HepG2 (cell line): ENCODE measurements around the gene WDR43. TPM values are rescaled to one million over a fixed set of nuclear protein-coding genes. Genes with fewer than 3 reads are reported as not detected.
A peak's percentile ranks its signal among the peaks of the same experiment; 100 is the strongest.

Experiments used
- AHR ChIP-seq: IDR thresholded peaks from 2 replicates; pipeline ENCODE4 v1.6.1; 2018; ENCODE audit warnings: missing genetic modification reagents, missing compliant biosample characterization
- AKAP8 ChIP-seq: sonication (generic); formaldehyde crosslinking; IDR thresholded peaks from 2 replicates; pipeline ENCODE4 v1.5.1; 2020; ENCODE audit warnings: mild to moderate bottlenecking, missing genetic modification reagents
- ATF1 ChIP-seq: IDR thresholded peaks from 2 replicates; pipeline ENCODE4 v1.6.1; 2016; ENCODE audit warnings: mild to moderate bottlenecking, control low read depth
- BCL6 ChIP-seq: IDR thresholded peaks from 2 replicates; pipeline ENCODE4 v1.6.1; 2016; ENCODE audit warnings: missing genetic modification reagents, missing compliant biosample characterization
- EHMT2 ChIP-seq: fragments of 200-600 bp; sonication (generic); IDR thresholded peaks from 2 replicates; pipeline ENCODE4 v1.7.0; 2017; ENCODE audit warnings: antibody characterized with exemption, low read depth, low read length, borderline replicate concordance
- FLYWCH1 ChIP-seq: sonication (generic); formaldehyde crosslinking; IDR thresholded peaks from 2 replicates; pipeline ENCODE4 v1.8.1; 2023; ENCODE audit warnings: mild to moderate bottlenecking, missing genetic modification reagents
- FOXO4 ChIP-seq: sonication (generic); formaldehyde crosslinking; conservative IDR thresholded peaks from 2 replicates; pipeline ENCODE4 v1.8.1; 2023; ENCODE audit warnings: missing genetic modification reagents
- GATAD1 ChIP-seq: IDR thresholded peaks from 2 replicates; pipeline ENCODE4 v1.6.1; 2016; ENCODE audit warnings: missing genetic modification reagents, missing compliant biosample characterization
- GFI1 ChIP-seq: sonication (generic); formaldehyde crosslinking; IDR thresholded peaks from 2 replicates; pipeline ENCODE4 v1.5.0; 2020; ENCODE audit warnings: missing genetic modification reagents, mild to moderate bottlenecking, borderline replicate concordance
- GLI4 ChIP-seq: sonication (generic); formaldehyde crosslinking; IDR thresholded peaks from 2 replicates; pipeline ENCODE4 v1.5.1; 2020; ENCODE audit warnings: missing genetic modification reagents, mild to moderate bottlenecking, moderate library complexity, borderline replicate concordance
- JUN ChIP-seq: sonication (generic); formaldehyde crosslinking; IDR thresholded peaks from 2 replicates; pipeline ENCODE4 v1.4.0; 2020; ENCODE audit warnings: mild to moderate bottlenecking, missing genetic modification reagents
- NCOA2 ChIP-seq: sonication (generic); formaldehyde crosslinking; IDR thresholded peaks from 2 replicates; pipeline ENCODE4 v1.8.0; 2022; ENCODE audit warnings: inconsistent platforms
- PHF21A ChIP-seq: sonication (generic); formaldehyde crosslinking; IDR thresholded peaks from 2 replicates; pipeline ENCODE4 v1.5.0; 2020; ENCODE audit warnings: mild to moderate bottlenecking, missing genetic modification reagents
- SALL1 ChIP-seq: sonication (generic); formaldehyde crosslinking; IDR thresholded peaks from 2 replicates; pipeline ENCODE4 v1.8.0; 2022; ENCODE audit warnings: mild to moderate bottlenecking, missing genetic modification reagents
- SMYD3 ChIP-seq: sonication (generic); formaldehyde crosslinking; IDR thresholded peaks from 2 replicates; pipeline ENCODE4 v1.8.1; 2023; ENCODE audit warnings: mild to moderate bottlenecking, missing genetic modification reagents
- TRIM24 ChIP-seq: sonication (generic); formaldehyde crosslinking; IDR thresholded peaks from 2 replicates; pipeline ENCODE4 v1.8.0; 2022; ENCODE audit warnings: mild to moderate bottlenecking, missing genetic modification reagents
- ZBTB39 ChIP-seq: sonication (generic); formaldehyde crosslinking; IDR thresholded peaks from 2 replicates; pipeline ENCODE4 v1.5.0; 2020; ENCODE audit warnings: missing genetic modification reagents
- ZC3H13 ChIP-seq: sonication (generic); formaldehyde crosslinking; IDR thresholded peaks from 2 replicates; pipeline ENCODE4 v1.8.1; 2023; ENCODE audit warnings: mild to moderate bottlenecking, missing genetic modification reagents, moderate library complexity
- ZNF292 ChIP-seq: sonication (generic); formaldehyde crosslinking; IDR thresholded peaks from 2 replicates; pipeline ENCODE4 v1.8.1; 2022; ENCODE audit warnings: mild to moderate bottlenecking, low read depth, missing genetic modification reagents, borderline replicate concordance
- ZNF34 ChIP-seq: sonication (generic); formaldehyde crosslinking; IDR thresholded peaks from 2 replicates; pipeline ENCODE4 v1.4.0; 2020; ENCODE audit warnings: mild to moderate bottlenecking, missing genetic modification reagents, borderline replicate concordance
- ZNF414 ChIP-seq: sonication (generic); formaldehyde crosslinking; IDR thresholded peaks from 2 replicates; pipeline ENCODE4 v1.5.0; 2020; ENCODE audit warnings: missing genetic modification reagents
- ZNF44 ChIP-seq: sonication (generic); formaldehyde crosslinking; IDR thresholded peaks from 2 replicates; pipeline ENCODE4 v1.5.1; 2020; ENCODE audit warnings: mild to moderate bottlenecking, missing genetic modification reagents
- ZNF639 ChIP-seq: conservative IDR thresholded peaks from 2 replicates; pipeline ENCODE4 v1.6.1; 2018; ENCODE audit warnings: missing genetic modification reagents
- polyA plus RNA-seq, 8 experiments: library from polyadenylated mRNA; depleted of rRNA in 3 of 8; stranded (reverse) in 7 of 8; unstranded in 1 of 8; fragments of >200 nt; fragmentation: Illumina TruSeq in 4 of 8; extraction: Trizol in 4 of 8; gene quantifications; 2 replicates each; pipeline versions ENCODE4 v1.2.1 to v1.2.3, GENCODE V29; 2011 to 2016; ENCODE audit warnings: low read depth in 4 of 8, missing spikeins in 1 of 8, mixed read lengths in 1 of 8; ENCODE audit not compliant: insufficient read depth in 1 of 8
- total RNA-seq, 5 experiments: library from RNA; depleted of rRNA; stranded (reverse); fragments of >200 nt; fragmentation: Illumina TruSeq; extraction: Trizol; gene quantifications; 2 replicates each; pipeline ENCODE4 v1.2.3, GENCODE V29; 2016; ENCODE audit warnings: low read depth in 1 of 5

The WDR43 gene
- total and polyA plus RNA-seq, 2 of the 13 experiments (the other 11 are each of a cell fraction or from before 2014, with no cell fraction given), result 121 to 167 TPM

GRCh38 chr2:28951910-28952835 lies 57.7 kb downstream of the WDR43 start (continued):
- peak; percentile 55; the same call in 1 of the 2 replicates for TF ChIP-seq ZNF639 (CRISPR knock-in tag)
- TF ChIP-seq AHR, result no peak
- TF ChIP-seq SMYD3 (CRISPR knock-in tag), result no peak
- TF ChIP-seq GFI1 (CRISPR knock-in tag), result peak; percentile 50; the same call in 1 of the 2 replicates
- peak; percentile 69; the same call in 1 of the 2 replicates for TF ChIP-seq EHMT2
- TF ChIP-seq JUN (CRISPR knock-in tag), result 0 out of 2 replicates have a peak, but pooled peaks have one; percentile 43
- 0 out of 2 replicates have a peak, but pooled peaks have one; percentile 29 for TF ChIP-seq GATAD1 (CRISPR knock-in tag)
- no peak for TF ChIP-seq ZNF44 (CRISPR knock-in tag)
- peak; percentile 47; the same call in 1 of the 2 replicates for TF ChIP-seq PHF21A (CRISPR knock-in tag)
- TF ChIP-seq ZNF292, result peak; percentile 63; the same call in 1 of the 2 replicates
- no peak for TF ChIP-seq GLI4 (CRISPR knock-in tag)
- TF ChIP-seq TRIM24 (CRISPR knock-in tag), result peak; percentile 92
- TF ChIP-seq ATF1 (CRISPR knock-in tag), result no peak
- 0 out of 2 replicates have a peak, but pooled peaks have one; percentile 36 for TF ChIP-seq NCOA2 (CRISPR knock-in tag)
- no peak for TF ChIP-seq AKAP8 (CRISPR knock-in tag)
- no peak for TF ChIP-seq ZC3H13 (CRISPR knock-in tag)
- TF ChIP-seq BCL6 (CRISPR knock-in tag), result peak; percentile 64
- 0 out of 2 replicates have a peak, but pooled peaks have one; percentile 67 for TF ChIP-seq ZNF34 (CRISPR knock-in tag)
- peak; percentile 75 for TF ChIP-seq SALL1
- TF ChIP-seq FLYWCH1 (CRISPR knock-in tag), result no peak
- TF ChIP-seq ZNF414, result 0 out of 2 replicates have a peak, but pooled peaks have one; percentile 54
- TF ChIP-seq FOXO4 (CRISPR knock-in tag), result 0 out of 2 replicates have a peak, but pooled peaks have one; percentile 60
- TF ChIP-seq ZBTB39 (CRISPR knock-in tag), result 0 out of 2 replicates have a peak, but pooled peaks have one; percentile 48
